WTC11 (cell line): ENCODE data around the gene FHOD1. TPM values are rescaled to one million over a fixed set of nuclear protein-coding genes. Genes with fewer than 3 reads are reported as not detected.

ENCODE experiments used
- ATAC-seq: fragments of 200-7000 bp; cut with Tn5 transposase; 2 replicates; pipeline ENCODE4 v1.10.0; 2021; ENCODE audit warnings: mild to moderate bottlenecking, moderate library complexity
- CTCF ChIA-PET: fragments of 300-600 bp; sonication (Branson Sonifier 250); formaldehyde crosslinking; loops from one replicate; lab custom pipeline; 2021; ENCODE audit warnings: antibody characterized with exemption; lab: Charles Lee
- POLR2A ChIA-PET: fragments of 350-600 bp; sonication (Branson Sonifier 250); formaldehyde crosslinking; loops from one replicate; lab custom pipeline; 2021; ENCODE audit warnings: antibody characterized with exemption; lab: Charles Lee
- DNase-seq: peaks from one replicate; pipeline ENCODE4 v3.0.0; 2021; ENCODE audit warnings: low spot score
- H3K27ac Mint-ChIP-seq: 2 replicates; pipeline ENCODE4 v1.8.0; 2021; ENCODE audit warnings: mixed read lengths
- H3K27me3 Mint-ChIP-seq: 2 replicates; pipeline ENCODE4 v1.8.0; 2021; ENCODE audit warnings: low read depth, mild to moderate bottlenecking, moderate library complexity, mixed read lengths
- H3K36me3 Mint-ChIP-seq: 2 replicates; pipeline ENCODE4 v1.8.0; 2021; ENCODE audit warnings: mixed read lengths
- H3K4me1 Mint-ChIP-seq: 2 replicates; pipeline ENCODE4 v1.8.0; 2022; ENCODE audit warnings: mixed read lengths
- H3K4me3 Mint-ChIP-seq: 2 replicates; pipeline ENCODE4 v1.8.0; 2021; ENCODE audit warnings: mild to moderate bottlenecking, moderate library complexity, mixed read lengths
- H3K9me3 Mint-ChIP-seq: 2 replicates; pipeline ENCODE4 v1.8.0; 2021; ENCODE audit warnings: mixed read lengths
- ATF1 ChIP-seq: sonication (generic); formaldehyde crosslinking; IDR thresholded peaks from 2 replicates; pipeline ENCODE4 v1.8.1; 2023; ENCODE audit warnings: mild to moderate bottlenecking, moderate library complexity, missing genetic modification reagents
- FOXP1 ChIP-seq: sonication (generic); formaldehyde crosslinking; IDR thresholded peaks from 2 replicates; pipeline ENCODE4 v1.8.0; 2022; ENCODE audit warnings: missing genetic modification reagents, mild to moderate bottlenecking, moderate library complexity, borderline replicate concordance
- GRHL2 ChIP-seq: fragments of 250-450 bp; sonication (Bioruptor Pico); IDR thresholded peaks from 2 replicates; pipeline ENCODE4 v1.8.0; 2022; ENCODE audit warnings: mild to moderate bottlenecking, moderate library complexity; ENCODE audit not compliant: insufficient replicate concordance, severe bottlenecking
- GTF2I ChIP-seq: fragments of 250-450 bp; sonication (Bioruptor Pico); conservative IDR thresholded peaks from 2 replicates; pipeline ENCODE4 v1.4.0; 2021; ENCODE audit warnings: mild to moderate bottlenecking
- IRF2 ChIP-seq: sonication (generic); formaldehyde crosslinking; IDR thresholded peaks from 2 replicates; pipeline ENCODE4 v1.8.0; 2022; ENCODE audit warnings: low read depth, missing genetic modification reagents, borderline replicate concordance
- JUN ChIP-seq: sonication (generic); formaldehyde crosslinking; IDR thresholded peaks from 2 replicates; pipeline ENCODE4 v1.8.0; 2023; ENCODE audit warnings: mild to moderate bottlenecking, missing genetic modification reagents
- NFATC4 ChIP-seq: fragments of 250-450 bp; sonication (Bioruptor Pico); IDR thresholded peaks from 2 replicates; pipeline ENCODE4 v1.9.0; 2021; ENCODE audit warnings: mild to moderate bottlenecking
- NFYB ChIP-seq: sonication (generic); formaldehyde crosslinking; conservative IDR thresholded peaks from 2 replicates; pipeline ENCODE4 v1.8.0; 2022; ENCODE audit warnings: low read depth, missing genetic modification reagents
- NR2C2 ChIP-seq: sonication (generic); formaldehyde crosslinking; IDR thresholded peaks from 2 replicates; pipeline ENCODE4 v1.8.0; 2022; ENCODE audit warnings: mild to moderate bottlenecking, missing genetic modification reagents
- NR3C1 ChIP-seq: sonication (generic); formaldehyde crosslinking; conservative IDR thresholded peaks from 2 replicates; pipeline ENCODE4 v1.8.1; 2023; ENCODE audit warnings: low read depth, mild to moderate bottlenecking, missing genetic modification reagents
- SOX15 ChIP-seq: fragments of 250-450 bp; sonication (Bioruptor Pico); IDR thresholded peaks from 2 replicates; pipeline ENCODE4 v1.9.0; 2021; ENCODE audit warnings: mild to moderate bottlenecking
- USF1 ChIP-seq: sonication (generic); formaldehyde crosslinking; IDR thresholded peaks from 2 replicates; pipeline ENCODE4 v1.8.0; 2022; ENCODE audit warnings: mild to moderate bottlenecking, missing genetic modification reagents
- ZMAT4 ChIP-seq: fragments of 250-450 bp; sonication (Bioruptor Pico); IDR thresholded peaks from 2 replicates; pipeline ENCODE4 v1.9.0; 2021; ENCODE audit warnings: mild to moderate bottlenecking
- ZNF138 ChIP-seq: sonication (generic); formaldehyde crosslinking; conservative IDR thresholded peaks from 2 replicates; pipeline ENCODE4 v1.8.1; 2022; ENCODE audit warnings: mild to moderate bottlenecking, moderate library complexity, missing genetic modification reagents
- ZNF396 ChIP-seq: fragments of 250-450 bp; sonication (Bioruptor Pico); IDR thresholded peaks from 2 replicates; pipeline ENCODE4 v1.8.0; 2021; ENCODE audit warnings: mild to moderate bottlenecking, moderate library complexity, borderline replicate concordance
- ZNF423 ChIP-seq: fragments of 250-450 bp; sonication (Bioruptor Pico); IDR thresholded peaks from 2 replicates; pipeline ENCODE4 v2.1.2; 2022; ENCODE audit warnings: mild to moderate bottlenecking, moderate library complexity
- ZNF671 ChIP-seq: fragments of 250-450 bp; sonication (Bioruptor Pico); IDR thresholded peaks from 2 replicates; pipeline ENCODE4 v1.8.0; 2021; ENCODE audit warnings: mild to moderate bottlenecking
- total RNA-seq: library from RNA; stranded (reverse); gene quantifications from 3 replicates; pipeline ENCODE4 v1.2.3, GENCODE V29; 2021
- TF ChIP-seq, protein P1 (sequence below): sonication (generic); formaldehyde crosslinking; IDR thresholded peaks from 2 replicates; pipeline ENCODE4 v1.8.0; 2022; ENCODE audit warnings: missing genetic modification reagents
- TF ChIP-seq, protein P2 (sequence below): sonication (generic); formaldehyde crosslinking; conservative IDR thresholded peaks from 2 replicates; pipeline ENCODE4 v1.8.1; 2023; ENCODE audit warnings: mild to moderate bottlenecking, low read depth, missing genetic modification reagents, moderate library complexity
- TF ChIP-seq, protein P3 (sequence below): sonication (generic); formaldehyde crosslinking; IDR thresholded peaks from 2 replicates; pipeline ENCODE4 v1.8.1; 2023; ENCODE audit warnings: mild to moderate bottlenecking, missing genetic modification reagents, moderate library complexity
- TF ChIP-seq, protein P4 (sequence below): sonication (generic); formaldehyde crosslinking; IDR thresholded peaks from 2 replicates; pipeline ENCODE4 v1.8.1; 2023; ENCODE audit warnings: mild to moderate bottlenecking, missing genetic modification reagents, moderate library complexity

FHOD1 gene
- total RNA-seq, 1 experiment from 2014 or later: 81.3 TPM

GRCh38 chr16:67264866-67265265 lies 17.6 kb upstream of the FHOD1 start:
- DNase-seq (no peak), ATAC-seq (no peak)
- no peak overlapping the region for H3K4me3 Mint-ChIP-seq
- H3K9me3 Mint-ChIP-seq: no peaks in the 10 kb centered on the region
- POLR2A ChIA-PET: interaction anchor here (1.1 kb wide), 1 partner anchor 19 kb away, joined by 4 read pairs; no protein-coding TSS in a partner anchor
- peaks cover 4% of the 10 kb centered on the region; the same call in 1 of the 2 replicates for H3K4me1 Mint-ChIP-seq
- CTCF ChIA-PET: interaction anchor here (0.7 to 5.3 kb wide), 20 partner anchors 9 to 289 kb away, joined by 3 to 34 read pairs (median 4); partner anchors contain the start of genes FHOD1, KCTD19, LRRC36 and NOL3
- no peak overlapping the region for H3K27ac Mint-ChIP-seq
- TF ChIP-seq GRHL2: no peak
- no peak for TF ChIP-seq FOXP1
- TF ChIP-seq ZNF396 (CRISPR knock-in tag): no peak
- TF ChIP-seq NFYB (CRISPR knock-in tag): no peak
- TF ChIP-seq NR3C1 (CRISPR knock-in tag): no peak
- TF ChIP-seq ZNF423 (CRISPR knock-in tag): no peak
- TF ChIP-seq, protein P1, sequence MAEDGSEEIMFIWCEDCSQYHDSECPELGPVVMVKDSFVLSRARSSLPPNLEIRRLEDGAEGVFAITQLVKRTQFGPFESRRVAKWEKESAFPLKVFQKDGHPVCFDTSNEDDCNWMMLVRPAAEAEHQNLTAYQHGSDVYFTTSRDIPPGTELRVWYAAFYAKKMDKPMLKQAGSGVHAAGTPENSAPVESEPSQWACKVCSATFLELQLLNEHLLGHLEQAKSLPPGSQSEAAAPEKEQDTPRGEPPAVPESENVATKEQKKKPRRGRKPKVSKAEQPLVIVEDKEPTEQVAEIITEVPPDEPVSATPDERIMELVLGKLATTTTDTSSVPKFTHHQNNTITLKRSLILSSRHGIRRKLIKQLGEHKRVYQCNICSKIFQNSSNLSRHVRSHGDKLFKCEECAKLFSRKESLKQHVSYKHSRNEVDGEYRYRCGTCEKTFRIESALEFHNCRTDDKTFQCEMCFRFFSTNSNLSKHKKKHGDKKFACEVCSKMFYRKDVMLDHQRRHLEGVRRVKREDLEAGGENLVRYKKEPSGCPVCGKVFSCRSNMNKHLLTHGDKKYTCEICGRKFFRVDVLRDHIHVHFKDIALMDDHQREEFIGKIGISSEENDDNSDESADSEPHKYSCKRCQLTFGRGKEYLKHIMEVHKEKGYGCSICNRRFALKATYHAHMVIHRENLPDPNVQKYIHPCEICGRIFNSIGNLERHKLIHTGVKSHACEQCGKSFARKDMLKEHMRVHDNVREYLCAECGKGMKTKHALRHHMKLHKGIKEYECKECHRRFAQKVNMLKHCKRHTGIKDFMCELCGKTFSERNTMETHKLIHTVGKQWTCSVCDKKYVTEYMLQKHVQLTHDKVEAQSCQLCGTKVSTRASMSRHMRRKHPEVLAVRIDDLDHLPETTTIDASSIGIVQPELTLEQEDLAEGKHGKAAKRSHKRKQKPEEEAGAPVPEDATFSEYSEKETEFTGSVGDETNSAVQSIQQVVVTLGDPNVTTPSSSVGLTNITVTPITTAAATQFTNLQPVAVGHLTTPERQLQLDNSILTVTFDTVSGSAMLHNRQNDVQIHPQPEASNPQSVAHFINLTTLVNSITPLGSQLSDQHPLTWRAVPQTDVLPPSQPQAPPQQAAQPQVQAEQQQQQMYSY (CRISPR knock-in tag): no peak
- no peak for TF ChIP-seq USF1
- TF ChIP-seq, protein P2, sequence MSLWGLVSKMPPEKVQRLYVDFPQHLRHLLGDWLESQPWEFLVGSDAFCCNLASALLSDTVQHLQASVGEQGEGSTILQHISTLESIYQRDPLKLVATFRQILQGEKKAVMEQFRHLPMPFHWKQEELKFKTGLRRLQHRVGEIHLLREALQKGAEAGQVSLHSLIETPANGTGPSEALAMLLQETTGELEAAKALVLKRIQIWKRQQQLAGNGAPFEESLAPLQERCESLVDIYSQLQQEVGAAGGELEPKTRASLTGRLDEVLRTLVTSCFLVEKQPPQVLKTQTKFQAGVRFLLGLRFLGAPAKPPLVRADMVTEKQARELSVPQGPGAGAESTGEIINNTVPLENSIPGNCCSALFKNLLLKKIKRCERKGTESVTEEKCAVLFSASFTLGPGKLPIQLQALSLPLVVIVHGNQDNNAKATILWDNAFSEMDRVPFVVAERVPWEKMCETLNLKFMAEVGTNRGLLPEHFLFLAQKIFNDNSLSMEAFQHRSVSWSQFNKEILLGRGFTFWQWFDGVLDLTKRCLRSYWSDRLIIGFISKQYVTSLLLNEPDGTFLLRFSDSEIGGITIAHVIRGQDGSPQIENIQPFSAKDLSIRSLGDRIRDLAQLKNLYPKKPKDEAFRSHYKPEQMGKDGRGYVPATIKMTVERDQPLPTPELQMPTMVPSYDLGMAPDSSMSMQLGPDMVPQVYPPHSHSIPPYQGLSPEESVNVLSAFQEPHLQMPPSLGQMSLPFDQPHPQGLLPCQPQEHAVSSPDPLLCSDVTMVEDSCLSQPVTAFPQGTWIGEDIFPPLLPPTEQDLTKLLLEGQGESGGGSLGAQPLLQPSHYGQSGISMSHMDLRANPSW (CRISPR knock-in tag): no peak
- TF ChIP-seq NR2C2 (CRISPR knock-in tag): no peak
- TF ChIP-seq JUN (CRISPR knock-in tag): no peak
- no peak for TF ChIP-seq NFATC4
- TF ChIP-seq, protein P3, sequence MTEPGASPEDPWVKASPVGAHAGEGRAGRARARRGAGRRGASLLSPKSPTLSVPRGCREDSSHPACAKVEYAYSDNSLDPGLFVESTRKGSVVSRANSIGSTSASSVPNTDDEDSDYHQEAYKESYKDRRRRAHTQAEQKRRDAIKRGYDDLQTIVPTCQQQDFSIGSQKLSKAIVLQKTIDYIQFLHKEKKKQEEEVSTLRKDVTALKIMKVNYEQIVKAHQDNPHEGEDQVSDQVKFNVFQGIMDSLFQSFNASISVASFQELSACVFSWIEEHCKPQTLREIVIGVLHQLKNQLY (CRISPR knock-in tag): no peak
- no peaks in the 10 kb centered on the region; the same call in 1 of the 2 replicates for H3K27me3 Mint-ChIP-seq
- no peaks in the 10 kb centered on the region for H3K36me3 Mint-ChIP-seq

- Mint-ChIP-seq H3K27ac (no peak overlapping the region), H3K4me3 (no peak overlapping the region), H3K9me3 (no peaks in the 10 kb centered on the region)
- TF ChIP-seq ATF1 (no peak), ZMAT4 (CRISPR knock-in tag) (no peak), ZNF138 (CRISPR knock-in tag) (no peak), IRF2 (CRISPR knock-in tag) (no peak), SOX15 (CRISPR knock-in tag) (no peak), NFATC4 (no peak), JUN (CRISPR knock-in tag) (no peak), ZNF671 (CRISPR knock-in tag) (no peak), FOXP1 (no peak), GTF2I (CRISPR knock-in tag) (no peak)
- TF ChIP-seq, protein P4, sequence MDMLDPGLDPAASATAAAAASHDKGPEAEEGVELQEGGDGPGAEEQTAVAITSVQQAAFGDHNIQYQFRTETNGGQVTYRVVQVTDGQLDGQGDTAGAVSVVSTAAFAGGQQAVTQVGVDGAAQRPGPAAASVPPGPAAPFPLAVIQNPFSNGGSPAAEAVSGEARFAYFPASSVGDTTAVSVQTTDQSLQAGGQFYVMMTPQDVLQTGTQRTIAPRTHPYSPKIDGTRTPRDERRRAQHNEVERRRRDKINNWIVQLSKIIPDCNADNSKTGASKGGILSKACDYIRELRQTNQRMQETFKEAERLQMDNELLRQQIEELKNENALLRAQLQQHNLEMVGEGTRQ (CRISPR knock-in tag): no peak
- TF ChIP-seq, all 79 proteins: peak for 0
- no peaks in the 10 kb centered on the region; the same call in 1 of the 2 replicates for H3K27me3 Mint-ChIP-seq
- ChIA-PET CTCF (interaction anchor here (0.7 to 5.3 kb wide), 24 partner anchors 9 to 288 kb away, joined by 3 to 34 read pairs (median 4); partner anchors contain the start of genes FHOD1, KCTD19, LRRC36 and NOL3), POLR2A (interaction anchor here (1.1 kb wide), 1 partner anchor 18 kb away, joined by 4 read pairs; no protein-coding TSS in a partner anchor)
- ATAC-seq (peak; percentile 67), DNase-seq (no peak)
- H3K36me3 Mint-ChIP-seq: no peaks in the 10 kb centered on the region
- peaks cover 4% of the 10 kb centered on the region; the same call in 1 of the 2 replicates for H3K4me1 Mint-ChIP-seq
These were observed 17.0 kb upstream of the FHOD1 start for GRCh38 chr16:67264277-67264676.
